H1 (cell line): Measurements from ENCODE around the gene ART4. TPM values are rescaled to one million over a fixed set of nuclear protein-coding genes. Genes with fewer than 3 reads are reported as not detected.

Experiments
- CTCF ChIA-PET: fragments of 300-600 bp; sonication (Branson Sonifier 250); formaldehyde crosslinking; loops from one replicate; lab custom pipeline; 2021; ENCODE audit not compliant: partially characterized antibody; lab: Charles Lee
- POLR2A ChIA-PET: fragments of 300-600 bp; sonication (Branson Sonifier 250); formaldehyde crosslinking; loops from one replicate; lab custom pipeline; 2021; ENCODE audit warnings: inconsistent platforms; ENCODE audit not compliant: partially characterized antibody; lab: Charles Lee
- DNase-seq, 2 experiments: peaks; one replicate each; pipeline versions ENCODE4 v3.0.0 to v3.0.0-alpha.2; 2010 to 2022; ENCODE audit warnings: low spot score in 2 of 2, low read depth in 1 of 2, mixed read lengths in 1 of 2
- FAIRE-seq: peaks from 2 replicates; lab custom pipeline; 2011; peaks lifted over from hg19 to GRCh38; lab: Jason Lieb, UNC
- H2AFZ ChIP-seq: 2 replicates; pipeline ENCODE4 v1.8.1; 2012; ENCODE audit warnings: low read length, inconsistent platforms
- H2AK5ac ChIP-seq: 2 replicates; pipeline ENCODE4 v1.6.1; 2013; ENCODE audit warnings: low read depth, low read length
- H2BK120ac ChIP-seq: replicated peaks from 2 replicates; pipeline ENCODE3; 2013; ENCODE audit warnings: low read depth, low read length, inconsistent platforms
- H2BK12ac ChIP-seq: 2 replicates; pipeline ENCODE4 v1.6.1; 2013; ENCODE audit warnings: low read depth, low read length
- H2BK15ac ChIP-seq: 2 replicates; pipeline ENCODE4 v1.6.1; 2013; ENCODE audit warnings: low read length
- H2BK20ac ChIP-seq: 2 replicates; pipeline ENCODE4 v1.6.1; 2013; ENCODE audit warnings: low read length
- H2BK5ac ChIP-seq: 2 replicates; pipeline ENCODE4 v1.6.1; 2013; ENCODE audit warnings: low read depth, low read length
- H3K14ac ChIP-seq: 2 replicates; pipeline ENCODE4 v1.6.1; 2013; ENCODE audit warnings: inconsistent platforms; ENCODE audit not compliant: insufficient read length
- H3K18ac ChIP-seq: 2 replicates; pipeline ENCODE4 v1.6.1; 2013; ENCODE audit warnings: low read length; ENCODE audit errors: extremely low read depth
- H3K23ac ChIP-seq: 2 replicates; pipeline ENCODE4 v1.6.1; 2013; ENCODE audit warnings: inconsistent platforms; ENCODE audit not compliant: insufficient read length
- H3K23me2 ChIP-seq: 2 replicates; pipeline ENCODE4 v1.6.1; 2013; ENCODE audit warnings: low read depth, low read length
- H3K27ac ChIP-seq: 2 replicates; pipeline ENCODE4 v1.6.1; 2011; ENCODE audit warnings: low read depth, low read length, inconsistent platforms
- H3K27me3 ChIP-seq, 4 experiments: replicated peaks in 1 of 4; 1 replicate in 1 of 4; 2 replicates in 3 of 4; pipeline versions ENCODE4 v1.6.1 to v1.8.1; 2011 to 2013; ENCODE audit warnings: low read length in 3 of 4, mild to moderate bottlenecking in 3 of 4, inconsistent platforms in 2 of 4, mixed read lengths in 2 of 4, moderate library complexity in 1 of 4; ENCODE audit not compliant: control insufficient read depth in 3 of 4, insufficient read depth in 3 of 4; ENCODE audit errors: extremely low read depth in 1 of 4
- H3K36me3 ChIP-seq, 4 experiments: 2 replicates each; pipeline versions ENCODE4 v1.6.1 to v1.8.1; 2011 to 2013; ENCODE audit warnings: mild to moderate bottlenecking in 4 of 4, low read length in 3 of 4, moderate library complexity in 2 of 4, control low read depth in 1 of 4, inconsistent platforms in 1 of 4; ENCODE audit not compliant: insufficient read depth in 4 of 4, control insufficient read depth in 2 of 4
- H3K4ac ChIP-seq: replicated peaks from 2 replicates; pipeline ENCODE3; 2013; ENCODE audit warnings: low read length, low read depth, mixed read lengths, inconsistent platforms; ENCODE audit not compliant: insufficient read length
- H3K4me1 ChIP-seq, 4 experiments: replicated peaks in 1 of 4; 1 replicate in 1 of 4; 2 replicates in 3 of 4; pipeline versions ENCODE4 v1.6.1 to v1.8.1; 2011 to 2013; ENCODE audit warnings: low read length in 3 of 4, inconsistent platforms in 2 of 4, mixed read lengths in 1 of 4; ENCODE audit not compliant: insufficient read depth in 4 of 4, control insufficient read depth in 3 of 4
- H3K4me2 ChIP-seq, 2 experiments: 2 replicates each; pipeline versions ENCODE4 v1.6.1 to v1.8.1; 2011 to 2013; ENCODE audit warnings: low read depth in 2 of 2, low read length in 2 of 2, control low read depth in 1 of 2, inconsistent platforms in 1 of 2, mild to moderate bottlenecking in 1 of 2; ENCODE audit not compliant: insufficient read depth in 1 of 2
- H3K4me3 ChIP-seq, 4 experiments: fragments of 200-600, 300-600 bp in 1 of 4; sonication (generic), shearing (Covaris generic), sonication (Bioruptor Twin) in 1 of 4; 2 replicates each; pipeline versions ENCODE4 v1.5.1 to v1.8.1; 2011 to 2016; ENCODE audit warnings: low read length in 4 of 4, low read depth in 3 of 4, control low read depth in 2 of 4, inconsistent platforms in 2 of 4, mild to moderate bottlenecking in 2 of 4, mixed read lengths in 1 of 4, moderate library complexity in 1 of 4; ENCODE audit not compliant: insufficient read depth in 2 of 4; ENCODE audit errors: extremely low read depth in 1 of 4
- H3K56ac ChIP-seq: replicated peaks from 2 replicates; pipeline ENCODE3; 2013; ENCODE audit warnings: low read depth, mild to moderate bottlenecking, mixed read lengths, low read length, inconsistent platforms; ENCODE audit not compliant: insufficient read length
- H3K79me1 ChIP-seq: 2 replicates; pipeline ENCODE4 v1.6.1; 2013; ENCODE audit warnings: low read depth, low read length, control low read depth
- H3K79me2 ChIP-seq, 2 experiments: 2 replicates each; pipeline versions ENCODE4 v1.6.1 to v1.8.1; 2012 to 2013; ENCODE audit warnings: low read length in 2 of 2, mild to moderate bottlenecking in 2 of 2, inconsistent platforms in 1 of 2; ENCODE audit not compliant: insufficient read depth in 2 of 2, control insufficient read depth in 1 of 2
- H3K9ac ChIP-seq, 4 experiments: replicated peaks in 1 of 4; 1 replicate in 1 of 4; 2 replicates in 3 of 4; pipeline versions ENCODE4 v1.6.1 to v1.8.1; 2011 to 2013; ENCODE audit warnings: low read depth in 3 of 4, low read length in 3 of 4, control low read depth in 2 of 4, mild to moderate bottlenecking in 2 of 4, moderate library complexity in 2 of 4, inconsistent platforms in 1 of 4; ENCODE audit errors: extremely low read depth in 1 of 4
- H3K9me3 ChIP-seq, 2 experiments: 2 replicates each; pipeline versions ENCODE4 v1.6.1 to v1.8.1; 2012 to 2013; ENCODE audit warnings: mild to moderate bottlenecking in 2 of 2, moderate library complexity in 2 of 2, control low read depth in 1 of 2, inconsistent platforms in 1 of 2, low read depth in 1 of 2, low read length in 1 of 2, mixed read lengths in 1 of 2; ENCODE audit not compliant: insufficient read depth in 2 of 2
- H4K20me1 ChIP-seq, 2 experiments: replicated peaks in 1 of 2; 2 replicates each; pipeline versions ENCODE3 to v1.8.1; 2011 to 2013; ENCODE audit warnings: inconsistent platforms in 2 of 2, low read length in 2 of 2, mild to moderate bottlenecking in 1 of 2; ENCODE audit not compliant: insufficient read depth in 2 of 2, control insufficient read depth in 1 of 2
- H4K5ac ChIP-seq: 2 replicates; pipeline ENCODE4 v1.6.1; 2013; ENCODE audit warnings: low read length, low read depth, mixed read lengths, inconsistent platforms; ENCODE audit not compliant: insufficient read length
- H4K8ac ChIP-seq: 2 replicates; pipeline ENCODE4 v1.8.0; 2013; ENCODE audit warnings: mild to moderate bottlenecking, moderate library complexity, low read length, inconsistent platforms; ENCODE audit not compliant: insufficient read depth; ENCODE audit errors: extremely low read depth
- H4K91ac ChIP-seq: replicated peaks from 2 replicates; pipeline ENCODE3; 2013; ENCODE audit warnings: low read length, mixed read lengths, inconsistent platforms; ENCODE audit not compliant: insufficient read length
- BRCA1 ChIP-seq: IDR thresholded peaks from 2 replicates; pipeline ENCODE4 v1.6.1; 2012; ENCODE audit warnings: low read depth, low read length, improper control_type of control experiment
- CEBPB ChIP-seq: IDR thresholded peaks from 2 replicates; pipeline ENCODE4 v1.6.1; 2012; ENCODE audit warnings: low read depth, low read length
- GTF2F1 ChIP-seq: IDR thresholded peaks from 2 replicates; pipeline ENCODE4 v1.6.1; 2012; ENCODE audit warnings: low read depth, low read length, improper control_type of control experiment, borderline replicate concordance
- TCF12 ChIP-seq: IDR thresholded peaks from 2 replicates; pipeline ENCODE4 v1.6.1; 2011; ENCODE audit warnings: low read depth, mild to moderate bottlenecking, low read length
- WGBS, 2 experiments: shearing (Covaris generic) in 1 of 2; methylation state at CpG; one replicate each; pipeline versions ENCODE4 v1.1.6 to v1.1.7; 2013 to 2015; ENCODE audit warnings: low lambda C conversion rate in 2 of 2, mixed read lengths in 2 of 2, inconsistent platforms in 1 of 2, low coverage in 1 of 2, missing lambda C conversion rate in 1 of 2; ENCODE audit not compliant: insufficient replicate concordance in 2 of 2, insufficient coverage in 1 of 2, insufficient read length in 1 of 2; ENCODE audit errors: extremely low coverage in 1 of 2, missing lambda C conversion rate in 1 of 2; 5-methylcytosine and 5-hydroxymethylcytosine counted together
- polyA plus RNA-seq, 7 experiments: library from polyadenylated mRNA; depleted of rRNA in 3 of 7; stranded (reverse) in 5 of 7; unstranded in 2 of 7; fragments of >200 nt in 5 of 7; fragments of 200-250 nt in 2 of 7; gene quantifications; 1 replicate in 5 of 7; 2 replicates in 1 of 7; 4 replicates in 1 of 7; pipeline versions ENCODE4 v1.2.1 to v1.2.3, GENCODE V29; 2011 to 2013; ENCODE audit warnings: missing spikeins in 2 of 7, mixed read lengths in 2 of 7
- total RNA-seq: library from RNA; stranded (reverse); fragmentation: NEBNext Ultra II Directional; extraction: Animal tissue kit (Norgen Biotek cat#: 25700); gene quantifications from 2 replicates; pipeline ENCODE4 v1.2.1, GENCODE V29; 2021

Gene ART4
- total and polyA plus RNA-seq, 2 of the 8 experiments (the other 6 are each of a cell fraction or from before 2014, with no cell fraction given): not detected

DNA sequence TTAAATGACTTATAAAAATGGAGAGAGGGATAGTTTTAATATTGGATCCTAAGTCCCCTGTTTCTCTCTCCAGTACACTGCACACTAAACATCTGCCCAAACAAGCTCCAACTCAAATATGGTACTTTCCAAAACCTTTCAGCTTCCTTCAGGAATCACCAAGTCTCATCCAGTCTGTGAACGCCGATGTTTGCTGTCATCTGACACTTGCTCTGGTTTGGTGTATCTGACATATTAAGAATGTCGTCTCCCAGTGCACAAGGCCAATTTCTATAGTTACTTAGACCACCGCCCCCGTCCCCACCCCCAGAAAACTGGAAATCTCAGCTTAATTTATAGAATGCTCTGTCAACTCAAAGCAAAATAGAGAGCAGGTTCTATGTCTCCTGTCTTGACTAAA lies 47.4 kb upstream of the ART4 start:
- no peak overlapping the region for H2BK5ac ChIP-seq
- POLR2A ChIA-PET: no interaction called here
- H3K79me2 ChIP-seq: no peaks in the 10 kb centered on the region
- no peak overlapping the region for H3K27ac ChIP-seq
- H2BK12ac ChIP-seq: no peak overlapping the region
- DNase-seq: no peak
- H4K5ac ChIP-seq: no peak overlapping the region
- H2BK20ac ChIP-seq: no peak overlapping the region
- FAIRE-seq: no peak
- H2BK15ac ChIP-seq: no peak overlapping the region
- H4K91ac ChIP-seq: no peak overlapping the region
- TF ChIP-seq TCF12 (no peak), GTF2F1 (no peak), BRCA1 (no peak), CEBPB (no peak)
- no peak overlapping the region for H3K56ac ChIP-seq
- H3K18ac ChIP-seq: no peak overlapping the region
- no peaks in the 10 kb centered on the region for H4K20me1 ChIP-seq
- no peaks in the 10 kb centered on the region for H3K23me2 ChIP-seq
- no peak overlapping the region for H3K4me2 ChIP-seq
- no peaks in the 10 kb centered on the region for H3K4me1 ChIP-seq
- H2AK5ac ChIP-seq: no peak overlapping the region
- WGBS, 2 experiments: 90% methylated on average over 5 of the region's 5 CpGs; no CpG with 5 or more reads in 1 of the 2 experiments
- H3K23ac ChIP-seq: no peak overlapping the region
- no peak overlapping the region for H3K4ac ChIP-seq
- CTCF ChIA-PET: interaction anchor here (0.6 to 1.4 kb wide), 5 partner anchors 9 to 594 kb away, joined by 3 to 6 read pairs (median 3); no protein-coding TSS in a partner anchor
- no peaks in the 10 kb centered on the region for H3K79me1 ChIP-seq
- no peak overlapping the region for H2AFZ ChIP-seq
- H3K9me3 ChIP-seq: no peaks in the 10 kb centered on the region
- H3K36me3 ChIP-seq: no peaks in the 10 kb centered on the region
- no peak overlapping the region for H3K14ac ChIP-seq
- no peaks in the 10 kb centered on the region for H3K27me3 ChIP-seq
- no peak overlapping the region for H3K4me3 ChIP-seq
- H2BK120ac ChIP-seq: no peak overlapping the region
- H3K9ac ChIP-seq: no peak overlapping the region
- H4K8ac ChIP-seq: no peak overlapping the region
